ENCODE measurements around the gene KDM4C. TPM values are rescaled to one million over a fixed set of nuclear protein-coding genes. Genes with fewer than 3 reads are reported as not detected.

KDM4C gene
- total and polyA plus RNA-seq, 2 of the 13 experiments (the other 11 are each of a cell fraction or from before 2014, with no cell fraction given), result 19.4 to 23.6 TPM

GRCh38 chr9:6781476-6781875 is 23.7 kb downstream of the KDM4C start (continued):
- TF ChIP-seq NCOA5 (CRISPR knock-in tag; IDR thresholded peaks at IDR 0.05) (no peak), ZNF33A (CRISPR knock-in tag; IDR thresholded peaks at IDR 0.05; ENCODE audit: borderline replicate concordance) (no peak), HCFC1 (IDR thresholded peaks at IDR 0.05; ENCODE audit: low read depth, low read length) (no peak), SIX4 (CRISPR knock-in tag; IDR thresholded peaks at IDR 0.05) (no peak), ZFP62 (CRISPR knock-in tag; IDR thresholded peaks at IDR 0.05) (no peak), CREM (IDR thresholded peaks at IDR 0.05) (peak; percentile 38; the same call in 1 of the 2 replicates), CREM (CRISPR knock-in tag; IDR thresholded peaks at IDR 0.05) (no peak), ZNF598 (CRISPR knock-in tag; IDR thresholded peaks at IDR 0.05; ENCODE audit: borderline replicate concordance) (no peak), ZNF512 (CRISPR knock-in tag; IDR thresholded peaks at IDR 0.05) (no peak), AKNA (CRISPR knock-in tag; IDR thresholded peaks at IDR 0.05; ENCODE audit: borderline replicate concordance) (no peak), EHMT2 (IDR thresholded peaks at IDR 0.05; ENCODE audit: borderline replicate concordance, low read depth, low read length) (peak; percentile 75; the same call in 1 of the 2 replicates), ZNF777 (CRISPR knock-in tag; IDR thresholded peaks at IDR 0.05) (no peak), ATM (IDR thresholded peaks at IDR 0.05; ENCODE audit: borderline replicate concordance) (no peak), ZNF431 (CRISPR knock-in tag; IDR thresholded peaks at IDR 0.05; ENCODE audit: borderline replicate concordance, low read depth) (no peak), BRD4 (CRISPR knock-in tag; IDR thresholded peaks at IDR 0.05) (no peak), HNRNPL (IDR thresholded peaks at IDR 0.05; ENCODE audit: low read depth, low read length) (no peak), ZSCAN21 (CRISPR knock-in tag; IDR thresholded peaks at IDR 0.05; ENCODE audit: borderline replicate concordance) (no peak), NFE2 (CRISPR knock-in tag; IDR thresholded peaks at IDR 0.05) (no peak), IKZF1 (IDR thresholded peaks at IDR 0.05) (no peak)
- TF ChIP-seq, protein P1, sequence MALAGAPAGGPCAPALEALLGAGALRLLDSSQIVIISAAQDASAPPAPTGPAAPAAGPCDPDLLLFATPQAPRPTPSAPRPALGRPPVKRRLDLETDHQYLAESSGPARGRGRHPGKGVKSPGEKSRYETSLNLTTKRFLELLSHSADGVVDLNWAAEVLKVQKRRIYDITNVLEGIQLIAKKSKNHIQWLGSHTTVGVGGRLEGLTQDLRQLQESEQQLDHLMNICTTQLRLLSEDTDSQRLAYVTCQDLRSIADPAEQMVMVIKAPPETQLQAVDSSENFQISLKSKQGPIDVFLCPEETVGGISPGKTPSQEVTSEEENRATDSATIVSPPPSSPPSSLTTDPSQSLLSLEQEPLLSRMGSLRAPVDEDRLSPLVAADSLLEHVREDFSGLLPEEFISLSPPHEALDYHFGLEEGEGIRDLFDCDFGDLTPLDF (CRISPR knock-in tag; IDR thresholded peaks at IDR 0.05), result no peak
- TF ChIP-seq, protein P2, sequence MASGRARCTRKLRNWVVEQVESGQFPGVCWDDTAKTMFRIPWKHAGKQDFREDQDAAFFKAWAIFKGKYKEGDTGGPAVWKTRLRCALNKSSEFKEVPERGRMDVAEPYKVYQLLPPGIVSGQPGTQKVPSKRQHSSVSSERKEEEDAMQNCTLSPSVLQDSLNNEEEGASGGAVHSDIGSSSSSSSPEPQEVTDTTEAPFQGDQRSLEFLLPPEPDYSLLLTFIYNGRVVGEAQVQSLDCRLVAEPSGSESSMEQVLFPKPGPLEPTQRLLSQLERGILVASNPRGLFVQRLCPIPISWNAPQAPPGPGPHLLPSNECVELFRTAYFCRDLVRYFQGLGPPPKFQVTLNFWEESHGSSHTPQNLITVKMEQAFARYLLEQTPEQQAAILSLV (CRISPR knock-in tag; IDR thresholded peaks at IDR 0.05; ENCODE audit: borderline replicate concordance), result no peak
- TF ChIP-seq, protein P3, sequence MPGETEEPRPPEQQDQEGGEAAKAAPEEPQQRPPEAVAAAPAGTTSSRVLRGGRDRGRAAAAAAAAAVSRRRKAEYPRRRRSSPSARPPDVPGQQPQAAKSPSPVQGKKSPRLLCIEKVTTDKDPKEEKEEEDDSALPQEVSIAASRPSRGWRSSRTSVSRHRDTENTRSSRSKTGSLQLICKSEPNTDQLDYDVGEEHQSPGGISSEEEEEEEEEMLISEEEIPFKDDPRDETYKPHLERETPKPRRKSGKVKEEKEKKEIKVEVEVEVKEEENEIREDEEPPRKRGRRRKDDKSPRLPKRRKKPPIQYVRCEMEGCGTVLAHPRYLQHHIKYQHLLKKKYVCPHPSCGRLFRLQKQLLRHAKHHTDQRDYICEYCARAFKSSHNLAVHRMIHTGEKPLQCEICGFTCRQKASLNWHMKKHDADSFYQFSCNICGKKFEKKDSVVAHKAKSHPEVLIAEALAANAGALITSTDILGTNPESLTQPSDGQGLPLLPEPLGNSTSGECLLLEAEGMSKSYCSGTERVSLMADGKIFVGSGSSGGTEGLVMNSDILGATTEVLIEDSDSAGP (CRISPR knock-in tag; IDR thresholded peaks at IDR 0.05; ENCODE audit: borderline replicate concordance), result no peak
